ENCODE data around the gene CTNNA3.

DNA sequence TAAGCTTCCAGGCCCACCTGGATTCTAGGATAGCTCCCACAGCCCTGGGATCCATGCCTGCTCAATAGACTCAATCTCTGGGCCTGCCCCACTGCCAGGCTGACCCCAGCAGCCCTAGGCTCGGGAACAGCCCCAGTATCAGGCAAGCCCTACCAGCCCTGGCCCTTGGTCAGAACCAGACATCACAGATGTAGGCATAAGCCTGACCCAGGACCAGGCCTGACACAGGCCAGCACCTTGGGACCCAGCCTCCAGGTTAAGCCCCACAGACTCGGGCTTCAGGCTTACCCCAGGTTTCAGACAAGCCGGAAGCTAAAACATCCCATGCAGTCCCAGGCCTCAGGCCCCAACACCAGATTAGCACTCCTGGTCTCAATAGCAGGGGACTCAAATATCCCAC lies 1046.4 kb downstream of the CTNNA3 start:
- TF ChIP-seq CTCF (IDR thresholded peaks at IDR 0.05) (no peak), POLR2AphosphoS5 (IDR thresholded peaks at IDR 0.05; ENCODE audit: low read depth, low read length) (no peak)
